ENCODE measurements around the gene ENPP1.
"Not testable (repeated sequence)": the region's sequence is repeated elsewhere in the genome, so short reads cannot be mapped to it uniquely, and the experiment has no call there.

ENPP1 gene

GRCh38 chr6:131858765-131859415, 51.1 kb downstream of the ENPP1 start:
- TF ChIP-seq EZH2 (IDR thresholded peaks at IDR 0.05) (no peak), POLR2AphosphoS5 (IDR thresholded peaks at IDR 0.05; ENCODE audit: borderline replicate concordance, low read depth, low read length) (no peak), FOXP2 (optimal IDR thresholded peaks at IDR 0.05; ENCODE audit: control extremely low read depth, extremely low read length, insufficient read depth) (no peak)
- no peaks in the 10 kb centered on the region for H3K9me3 ChIP-seq (ENCODE audit: low read depth, low read length)
- DNase-seq (ENCODE audit: low read depth, low spot score), result no peak
- peak overlapping the region; percentile 83 for H3K27ac ChIP-seq
- peak overlapping the region; percentile 38 for H3K9ac ChIP-seq (ENCODE audit: insufficient read length)
- peaks cover 12% of the 10 kb centered on the region for H3K36me3 ChIP-seq (ENCODE audit: insufficient read depth, low read length)
- H3K4me3 ChIP-seq, result peak overlapping the region; percentile 36; the same call in 1 of the 2 replicates

- DNase-seq (ENCODE audit: low read depth, low spot score); H3K27ac ChIP-seq; H3K4me3 ChIP-seq; H3K9ac ChIP-seq (ENCODE audit: insufficient read length); H3K9me3 ChIP-seq (ENCODE audit: low read depth, low read length): not testable (repeated sequence)
- H3K36me3 ChIP-seq (ENCODE audit: insufficient read depth, low read length), result peaks cover 16% of the 10 kb centered on the region
Observed at GRCh38 chr6:131859658-131860057, 51.8 kb downstream of the ENPP1 start.

GRCh38 chr6:131861381-131861780, 53.6 kb downstream of the ENPP1 start:
- Histone ChIP-seq H3K4me3 (no peak overlapping the region), H3K9ac (ENCODE audit: insufficient read length) (no peak overlapping the region), H3K9me3 (ENCODE audit: low read depth, low read length) (no peaks in the 10 kb centered on the region), H3K27ac (peak overlapping the region; percentile 48), H3K36me3 (ENCODE audit: insufficient read depth, low read length) (peaks cover 17% of the 10 kb centered on the region)
- TF ChIP-seq FOXP2 (optimal IDR thresholded peaks at IDR 0.05; ENCODE audit: control extremely low read depth, extremely low read length, insufficient read depth) (no peak), EZH2 (IDR thresholded peaks at IDR 0.05) (no peak), POLR2AphosphoS5 (IDR thresholded peaks at IDR 0.05; ENCODE audit: borderline replicate concordance, low read depth, low read length) (no peak)
- DNase-seq (ENCODE audit: low read depth, low spot score), result no peak

- Histone ChIP-seq H3K36me3 (ENCODE audit: insufficient read depth, low read length) (peaks cover 20% of the 10 kb centered on the region), H3K9me3 (ENCODE audit: low read depth, low read length) (no peaks in the 10 kb centered on the region), H3K9ac (ENCODE audit: insufficient read length) (no peak overlapping the region), H3K27ac (peak overlapping the region; percentile 43; the same call in 1 of the 2 replicates), H3K4me3 (no peak overlapping the region)
- TF ChIP-seq POLR2AphosphoS5 (IDR thresholded peaks at IDR 0.05; ENCODE audit: borderline replicate concordance, low read depth, low read length) (no peak), EZH2 (IDR thresholded peaks at IDR 0.05) (no peak), FOXP2 (optimal IDR thresholded peaks at IDR 0.05; ENCODE audit: control extremely low read depth, extremely low read length, insufficient read depth) (no peak)
- no peak for DNase-seq (ENCODE audit: low read depth, low spot score)
Observed at GRCh38 chr6:131862476-131862875, 54.7 kb downstream of the ENPP1 start.

GRCh38 chr6:131867744-131868143, 59.9 kb downstream of the ENPP1 start:
- no peak overlapping the region for H3K27ac ChIP-seq
- no peak overlapping the region for H3K9ac ChIP-seq (ENCODE audit: insufficient read length)
- peaks cover 16% of the 10 kb centered on the region for H3K36me3 ChIP-seq (ENCODE audit: insufficient read depth, low read length)
- no peaks in the 10 kb centered on the region for H3K9me3 ChIP-seq (ENCODE audit: low read depth, low read length)
- TF ChIP-seq EZH2 (IDR thresholded peaks at IDR 0.05) (no peak), FOXP2 (optimal IDR thresholded peaks at IDR 0.05; ENCODE audit: control extremely low read depth, extremely low read length, insufficient read depth) (no peak), POLR2AphosphoS5 (IDR thresholded peaks at IDR 0.05; ENCODE audit: borderline replicate concordance, low read depth, low read length) (no peak)
- no peak overlapping the region for H3K4me3 ChIP-seq
- no peak for DNase-seq (ENCODE audit: low read depth, low spot score)

GRCh38 chr6:131868836-131869235, 61.0 kb downstream of the ENPP1 start:
- no peak overlapping the region for H3K9ac ChIP-seq (ENCODE audit: insufficient read length)
- H3K27ac ChIP-seq, result no peak overlapping the region
- H3K4me3 ChIP-seq, result no peak overlapping the region
- TF ChIP-seq EZH2 (IDR thresholded peaks at IDR 0.05), result no peak
- no peak for TF ChIP-seq FOXP2 (optimal IDR thresholded peaks at IDR 0.05; ENCODE audit: control extremely low read depth, extremely low read length, insufficient read depth)
- TF ChIP-seq POLR2AphosphoS5 (IDR thresholded peaks at IDR 0.05; ENCODE audit: borderline replicate concordance, low read depth, low read length), result no peak
- no peak for DNase-seq (ENCODE audit: low read depth, low spot score)
- peaks cover 16% of the 10 kb centered on the region; the same call in 1 of the 2 replicates for H3K36me3 ChIP-seq (ENCODE audit: insufficient read depth, low read length)
- H3K9me3 ChIP-seq (ENCODE audit: low read depth, low read length), result no peaks in the 10 kb centered on the region

GRCh38 chr6:131875647-131876046, 67.8 kb downstream of the ENPP1 start:
- Histone ChIP-seq H3K4me3 (no peak overlapping the region), H3K9me3 (ENCODE audit: low read depth, low read length) (no peaks in the 10 kb centered on the region), H3K27ac (no peak overlapping the region), H3K9ac (ENCODE audit: insufficient read length) (no peak overlapping the region), H3K36me3 (ENCODE audit: insufficient read depth, low read length) (peaks cover 28% of the 10 kb centered on the region)
- DNase-seq (ENCODE audit: low read depth, low spot score), result no peak
- TF ChIP-seq POLR2AphosphoS5 (IDR thresholded peaks at IDR 0.05; ENCODE audit: borderline replicate concordance, low read depth, low read length) (no peak), FOXP2 (optimal IDR thresholded peaks at IDR 0.05; ENCODE audit: control extremely low read depth, extremely low read length, insufficient read depth) (no peak), EZH2 (IDR thresholded peaks at IDR 0.05) (no peak)

GRCh38 chr6:131876545-131876944, 68.7 kb downstream of the ENPP1 start:
- TF ChIP-seq FOXP2 (optimal IDR thresholded peaks at IDR 0.05; ENCODE audit: control extremely low read depth, extremely low read length, insufficient read depth), result no peak
- no peak for TF ChIP-seq POLR2AphosphoS5 (IDR thresholded peaks at IDR 0.05; ENCODE audit: borderline replicate concordance, low read depth, low read length)
- no peak for TF ChIP-seq EZH2 (IDR thresholded peaks at IDR 0.05)
- peaks cover 31% of the 10 kb centered on the region for H3K36me3 ChIP-seq (ENCODE audit: insufficient read depth, low read length)

More at GRCh38 chr6:131876545-131876944, 68.7 kb downstream of the ENPP1 start:
- no peak for DNase-seq (ENCODE audit: low read depth, low spot score)
- H3K9me3 ChIP-seq (ENCODE audit: low read depth, low read length), result no peaks in the 10 kb centered on the region
- H3K27ac ChIP-seq, result no peak overlapping the region
- no peak overlapping the region for H3K4me3 ChIP-seq
- H3K9ac ChIP-seq (ENCODE audit: insufficient read length), result no peak overlapping the region
